Breast epithelium (tissue), 3 donors: ENCODE data around the gene TARS2.

Experiments
- CTCF ChIP-seq, 3 donors: fragments of 450-650 bp; IDR thresholded peaks; one replicate each; pipeline ENCODE4 v1.5.1; 2016 to 2017; ENCODE audit warnings: antibody characterized with exemption in 3 of 3, mild to moderate bottlenecking in 3 of 3, moderate library complexity in 3 of 3
- POLR2A ChIP-seq: fragments of 450-650 bp; IDR thresholded peaks from one replicate; pipeline ENCODE4 v1.6.1; 2016; ENCODE audit warnings: antibody characterized with exemption, mild to moderate bottlenecking, moderate library complexity
- POLR2AphosphoS5 ChIP-seq, 3 donors: sonication (generic); formaldehyde crosslinking; IDR thresholded peaks; one replicate each; pipeline ENCODE4 v1.6.1; 2017; ENCODE audit warnings: antibody characterized with exemption in 3 of 3

- TF ChIP-seq POLR2A (no peak), CTCF (IDR thresholded peaks at IDR 0.05) (no peak), POLR2AphosphoS5 (IDR thresholded peaks at IDR 0.05) (no peak)
Observed at GRCh38 chr1:150549496-150550221, 62.4 kb downstream of the TARS2 start.
